HepG2 (cell line): ENCODE results near the gene C22orf39. TPM values are rescaled to one million over a fixed set of nuclear protein-coding genes. Genes with fewer than 3 reads are reported as not detected.

Source experiments
- ATAC-seq: fragments of 200-7000 bp; cut with Tn5 transposase; 3 replicates; pipeline ENCODE4 v1.9.1; 2020; ENCODE audit warnings: mild to moderate bottlenecking, moderate library complexity
- BruUV-seq: library from RNA; stranded (reverse); fragments of 400-500 nt; replicated peaks from 2 replicates; lab custom pipeline; 2021; lab: Mats Ljungman, UMichigan
- CTCF ChIA-PET: fragments of 300-600 bp; formaldehyde crosslinking; extraction: SDS; loops from one replicate; lab custom pipeline; 2021; ENCODE audit warnings: low total read pairs, inconsistent platforms, low intra/inter-chr PET ratio; lab: Yijun Ruan, JAX
- POLR2A ChIA-PET: fragments of 350-600 bp; sonication (Branson Sonifier 250); formaldehyde crosslinking; loops from one replicate; lab custom pipeline; 2020; ENCODE audit warnings: antibody characterized with exemption, inconsistent platforms; lab: Yijun Ruan, JAX
- DNase-seq: peaks from one replicate; pipeline ENCODE4 v3.0.0-alpha.2; 2015; ENCODE audit warnings: low spot score
- FAIRE-seq: peaks from 3 replicates; lab custom pipeline; 2011; peaks lifted over from hg19 to GRCh38; lab: Jason Lieb, UNC
- H2AFZ ChIP-seq: one replicate; pipeline ENCODE4 v1.6.1; 2011; ENCODE audit warnings: low read length, inconsistent platforms
- H3K27ac ChIP-seq: fragments of 300-600 bp; 3 replicates; pipeline ENCODE4 v1.8.0; 2011; ENCODE audit warnings: mixed run types, mild to moderate bottlenecking, mixed read lengths, low read length, inconsistent platforms; ENCODE audit not compliant: insufficient read depth; ENCODE audit errors: extremely low read length
- H3K27me3 ChIP-seq, 2 experiments: fragments of 200-600 bp in 1 of 2; 2 replicates in 1 of 2; 3 replicates in 1 of 2; pipeline versions ENCODE4 v1.6.0 to v1.8.0; 2011; ENCODE audit warnings: low read length in 2 of 2, mild to moderate bottlenecking in 2 of 2, moderate library complexity in 2 of 2, inconsistent platforms in 1 of 2; ENCODE audit not compliant: insufficient read depth in 2 of 2, control insufficient read depth in 1 of 2
- H3K36me3 ChIP-seq, 2 experiments: fragments of 200-600 bp in 1 of 2; replicated peaks in 1 of 2; 2 replicates in 1 of 2; 3 replicates in 1 of 2; pipeline versions ENCODE4 v1.5.1 to v1.8.0; 2011; ENCODE audit warnings: low read length in 2 of 2, inconsistent platforms in 1 of 2; ENCODE audit not compliant: insufficient read depth in 2 of 2, control insufficient read depth in 1 of 2
- H3K4me1 ChIP-seq: 2 replicates; pipeline ENCODE4 v1.5.1; 2012; ENCODE audit warnings: low read length, inconsistent platforms; ENCODE audit not compliant: insufficient read depth
- H3K4me2 ChIP-seq: 2 replicates; pipeline ENCODE4 v1.6.0; 2011; ENCODE audit warnings: low read depth, low read length, inconsistent platforms
- H3K4me3 ChIP-seq, 3 experiments: fragments of 200-600 bp in 1 of 3; sonication (generic), shearing (Covaris generic) in 1 of 3; replicated peaks in 1 of 3; 2 replicates each; pipeline ENCODE4 v1.5.1; 2011 to 2016; ENCODE audit warnings: low read length in 3 of 3, inconsistent platforms in 2 of 3, low read depth in 2 of 3, mild to moderate bottlenecking in 2 of 3, control low read depth in 1 of 3, mixed read lengths in 1 of 3; ENCODE audit not compliant: insufficient read depth in 1 of 3
- H3K79me2 ChIP-seq: one replicate; pipeline ENCODE4 v1.6.1; 2011; ENCODE audit warnings: low read length, inconsistent platforms; ENCODE audit not compliant: insufficient read depth
- H3K9ac ChIP-seq: 2 replicates; pipeline ENCODE4 v1.6.0; 2011; ENCODE audit warnings: mild to moderate bottlenecking, low read depth, low read length, inconsistent platforms; ENCODE audit not compliant: insufficient read depth
- H3K9me3 ChIP-seq: 2 replicates; pipeline ENCODE4 v1.5.1; 2012; ENCODE audit warnings: mild to moderate bottlenecking, low read length
- H4K20me1 ChIP-seq: 2 replicates; pipeline ENCODE4 v1.6.0; 2011; ENCODE audit warnings: inconsistent platforms, mild to moderate bottlenecking, low read length, moderate library complexity; ENCODE audit not compliant: insufficient read depth
- ATF3 ChIP-seq: sonication (generic); formaldehyde crosslinking; IDR thresholded peaks from 2 replicates; pipeline ENCODE4 v1.4.0; 2020; ENCODE audit warnings: missing genetic modification reagents
- E2F5 ChIP-seq: sonication (generic); formaldehyde crosslinking; conservative IDR thresholded peaks from 2 replicates; pipeline ENCODE4 v1.4.0; 2020; ENCODE audit warnings: missing genetic modification reagents
- GABPA ChIP-seq, 2 experiments: IDR thresholded peaks; 2 replicates each; pipeline ENCODE4 v1.6.1; 2011 to 2016; ENCODE audit warnings: low read depth in 2 of 2, low read length in 1 of 2, missing biosample characterization in 1 of 2, missing genetic modification characterization in 1 of 2
- GATA4 ChIP-seq: sonication (generic); IDR thresholded peaks from 2 replicates; pipeline ENCODE4 v1.6.1; 2016; ENCODE audit warnings: antibody characterized with exemption, low read depth, borderline replicate concordance
- PHF21A ChIP-seq: sonication (generic); formaldehyde crosslinking; IDR thresholded peaks from 2 replicates; pipeline ENCODE4 v1.5.0; 2020; ENCODE audit warnings: mild to moderate bottlenecking, missing genetic modification reagents
- POGZ ChIP-seq: sonication (generic); formaldehyde crosslinking; IDR thresholded peaks from 2 replicates; pipeline ENCODE4 v1.4.0; 2020; ENCODE audit warnings: mild to moderate bottlenecking, missing genetic modification reagents
- RARG ChIP-seq: sonication (generic); formaldehyde crosslinking; IDR thresholded peaks from 2 replicates; pipeline ENCODE4 v1.4.0; 2020; ENCODE audit warnings: low read depth, mild to moderate bottlenecking, missing genetic modification reagents
- TAF15 ChIP-seq: fragments of 200-400 bp; formaldehyde crosslinking; IDR thresholded peaks from one replicate; pipeline ENCODE4 v1.6.1; 2018; ENCODE audit warnings: mild to moderate bottlenecking, low read depth, low read length; ENCODE audit not compliant: poor library complexity, severe bottlenecking
- TARDBP ChIP-seq: sonication (generic); formaldehyde crosslinking; IDR thresholded peaks from 2 replicates; pipeline ENCODE4 v1.8.0; 2022; ENCODE audit warnings: mild to moderate bottlenecking, missing genetic modification reagents
- YY1 ChIP-seq: IDR thresholded peaks from 2 replicates; pipeline ENCODE4 v1.6.1; 2011; ENCODE audit warnings: low read length, low read depth, moderate library complexity, mild to moderate bottlenecking; ENCODE audit not compliant: insufficient read depth, insufficient replicate concordance
- ZBED4 ChIP-seq: sonication (generic); formaldehyde crosslinking; IDR thresholded peaks from 2 replicates; pipeline ENCODE4 v1.4.0; 2020; ENCODE audit warnings: missing genetic modification reagents, borderline replicate concordance
- ZFP82 ChIP-seq: sonication (generic); formaldehyde crosslinking; IDR thresholded peaks from 2 replicates; pipeline ENCODE4 v1.5.1; 2020; ENCODE audit warnings: mild to moderate bottlenecking, missing genetic modification reagents, borderline replicate concordance
- ZNF296 ChIP-seq: sonication (generic); formaldehyde crosslinking; conservative IDR thresholded peaks from 2 replicates; pipeline ENCODE4 v1.5.0; 2020; ENCODE audit warnings: mild to moderate bottlenecking, missing genetic modification reagents
- ZNF552 ChIP-seq: sonication (generic); formaldehyde crosslinking; IDR thresholded peaks from 2 replicates; pipeline ENCODE4 v1.9.0; 2022; ENCODE audit warnings: missing genetic modification reagents, mild to moderate bottlenecking, borderline replicate concordance
- WGBS: methylation state at CpG from one replicate; pipeline ENCODE4 v1.1.6; 2017; ENCODE audit warnings: low lambda C conversion rate; 5-methylcytosine and 5-hydroxymethylcytosine counted together
- in situ Hi-C: cut with HindIII; loops from 2 replicates; pipeline ENCODE4 v1.10.0; 2017; ENCODE audit warnings: low pct_unique_long_range_greater_than_20kb; ENCODE audit not compliant: extremely low pct_ligation_motif_present
- intact Hi-C: fragments of 100-400 bp; cut with micrococcal nuclease; formaldehyde crosslinking; loops from one replicate; pipeline ENCODE4 v1.10.0; 2022; ENCODE audit not compliant: unreplicated experiment
- polyA plus RNA-seq, 8 experiments: library from polyadenylated mRNA; depleted of rRNA in 3 of 8; stranded (reverse) in 7 of 8; unstranded in 1 of 8; fragments of >200 nt; fragmentation: Illumina TruSeq in 4 of 8; extraction: Trizol in 4 of 8; gene quantifications; 2 replicates each; pipeline versions ENCODE4 v1.2.1 to v1.2.3, GENCODE V29; 2011 to 2016; ENCODE audit warnings: low read depth in 4 of 8, missing spikeins in 1 of 8, mixed read lengths in 1 of 8; ENCODE audit not compliant: insufficient read depth in 1 of 8
- total RNA-seq, 5 experiments: library from RNA; depleted of rRNA; stranded (reverse); fragments of >200 nt; fragmentation: Illumina TruSeq; extraction: Trizol; gene quantifications; 2 replicates each; pipeline ENCODE4 v1.2.3, GENCODE V29; 2016; ENCODE audit warnings: low read depth in 1 of 5

C22orf39 gene
- total and polyA plus RNA-seq, 2 of the 13 experiments (the other 11 are each of a cell fraction or from before 2014, with no cell fraction given), result 23.4 to 26.4 TPM

GRCh38 chr22:19432133-19432851 is 15.2 kb downstream of the C22orf39 start, which contains the start of gene MRPL40 (continued):
- TF ChIP-seq YY1 (peak; percentile 94), ZFP82 (CRISPR knock-in tag) (peak; percentile 93; the same call in 1 of the 2 replicates), ZNF552 (CRISPR knock-in tag) (peak; percentile 96)

GRCh38 chr22:19431649-19432132 is 15.8 kb downstream of the C22orf39 start, which contains the start of gene HIRA:
TSS of gene HIRA (minus strand) at chr22:19431733. CDS start at chr22:19431476, 257 bp downstream.
- intact Hi-C loops, result loop anchor here (2.0 to 5.0 kb wide), 3 partner anchors 15 to 254 kb away; partner anchors contain the start of genes C22orf39, CDC45, SLC25A1 and UFD1
- ATAC-seq (peak; percentile 66), FAIRE-seq (no peak), DNase-seq (peak; percentile 60)
- H3K4me3 ChIP-seq, result peak within 1 kb of the TSS; percentile 86 to 91 (median 88)
- no peaks in the 10 kb centered on the region; a peak in 1 of 5 replicates for H3K27me3 ChIP-seq
- peaks cover 34% of the 10 kb centered on the region for H4K20me1 ChIP-seq
- H3K9me3 ChIP-seq, result no peaks in the 10 kb centered on the region
- peaks cover 1 to 28% of the 10 kb centered on the region in 2 experiments; a peak in 4 of 5 replicates for H3K36me3 ChIP-seq
- no TSS peak for BruUV-seq
- peak within 1 kb of the TSS; percentile 98 for H3K4me2 ChIP-seq
- H3K4me1 ChIP-seq, result peaks cover 44% of the 10 kb centered on the region
- WGBS, result no CpG with 5 or more reads among the region's 66 CpGs
- no peak within 1 kb of the TSS for H2AFZ ChIP-seq
- POLR2A ChIA-PET, result interaction anchor here (1.2 to 3.1 kb wide), 4 partner anchors 15 to 287 kb away, joined by 3 to 23 read pairs (median 12); partner anchors contain the start of genes C22orf39, CDC45, CLTCL1 and ESS2
- in situ Hi-C loops, result no loop called here
- peak within 1 kb of the TSS; percentile 97 for H3K27ac ChIP-seq
- peaks cover 53% of the 10 kb centered on the region for H3K79me2 ChIP-seq
- CTCF ChIA-PET, result no interaction called here
- peak within 1 kb of the TSS; percentile 93 for H3K9ac ChIP-seq
- TF ChIP-seq PHF21A (CRISPR knock-in tag) (peak; percentile 62; the same call in 1 of the 2 replicates), E2F5 (CRISPR knock-in tag) (peak; percentile 51; the same call in 1 of the 2 replicates), ATF3 (CRISPR knock-in tag) (0 out of 2 replicates have a peak, but pooled peaks have one; percentile 18), GATA4 (0 out of 2 replicates have a peak, but pooled peaks have one; percentile 9), ZBED4 (CRISPR knock-in tag) (peak; percentile 91), ZNF296 (CRISPR knock-in tag) (0 out of 2 replicates have a peak, but pooled peaks have one; percentile 19), RARG (CRISPR knock-in tag) (no peak; the same call in 1 of the 2 replicates), POGZ (CRISPR knock-in tag) (peak; percentile 12; the same call in 1 of the 2 replicates), TARDBP (CRISPR knock-in tag) (0 out of 2 replicates have a peak, but pooled peaks have one; percentile 13), TAF15 (peak; percentile 56), GABPA (IDR thresholded peaks at IDR 0.05; ENCODE audit: low read depth, low read length) (peak; percentile 98), GABPA (CRISPR knock-in tag; IDR thresholded peaks at IDR 0.05; ENCODE audit: low read depth) (peak; percentile 86)
